Thyroid gland (tissue), 4 donors: Measurements from ENCODE around the gene ZNF202. TPM values are rescaled to one million over a fixed set of nuclear protein-coding genes. Genes with fewer than 3 reads are reported as not detected.

Experiments used
- DNase-seq, 2 donors: peaks; one replicate each; pipeline ENCODE4 v3.0.0-alpha.2; 2019
- H3K27ac ChIP-seq, 3 donors: fragments of 200-600 bp; sonication (generic); 1 replicate in 2 of 3; 2 replicates in 1 of 3; pipeline ENCODE4 v1.5.1; 2016 to 2019; ENCODE audit warnings: mild to moderate bottlenecking in 1 of 3, moderate library complexity in 1 of 3
- H3K27me3 ChIP-seq: fragments of 200-600 bp; sonication (generic); one replicate; pipeline ENCODE4 v1.5.1; 2019
- H3K36me3 ChIP-seq, 2 donors: fragments of 200-600 bp; sonication (generic); one replicate each; pipeline ENCODE4 v1.5.1; 2016 to 2019
- H3K4me1 ChIP-seq, 2 donors: fragments of 200-600 bp; sonication (generic); one replicate each; pipeline ENCODE4 v1.5.1; 2017 to 2019
- H3K4me3 ChIP-seq, 3 donors: fragments of 200-600 bp; sonication (generic); replicated peaks in 1 of 3; 1 replicate in 2 of 3; 2 replicates in 1 of 3; pipeline ENCODE4 v1.5.1; 2016; ENCODE audit warnings: mild to moderate bottlenecking in 1 of 3
- H3K9me3 ChIP-seq: fragments of 200-600 bp; sonication (generic); one replicate; pipeline ENCODE4 v1.5.1; 2017
- POLR2A ChIP-seq, 2 donors: fragments of 450-650 bp; IDR thresholded peaks; one replicate each; pipeline ENCODE4 v1.6.1; 2017; ENCODE audit warnings: antibody characterized with exemption in 2 of 2, mild to moderate bottlenecking in 2 of 2, moderate library complexity in 1 of 2
- WGBS, 2 donors: methylation state at CpG; one replicate each; pipeline ENCODE4 v1.1.5; 2017; 5-methylcytosine and 5-hydroxymethylcytosine counted together
- intact Hi-C: fragments of 100-400 bp; cut with DNase I; formaldehyde crosslinking; loops from one replicate; pipeline ENCODE4 v1.15.1; 2023
- small RNA-seq: library from RNA; depleted of rRNA; stranded (forward); fragments of <200 nt; gene quantifications from one replicate; pipeline ENCODE3, GENCODE V24; 2016
- total RNA-seq, 4 donors: library from RNA; depleted of rRNA; stranded (reverse); fragments of >200 nt; gene quantifications; one replicate each; pipeline ENCODE4 v1.2.3, GENCODE V29; 2016
- TF ChIP-seq, protein P1 (sequence below), 6 experiments: fragments of 200-600 bp in 3 of 6; fragments of 450-650 bp in 3 of 6; sonication (generic) in 3 of 6; IDR thresholded peaks; one replicate each; pipeline ENCODE4 v1.5.1; 2016 to 2019; ENCODE audit warnings: antibody characterized with exemption in 6 of 6, mild to moderate bottlenecking in 2 of 6, inconsistent platforms in 1 of 6, moderate library complexity in 1 of 6

The ZNF202 gene
- total RNA-seq, 4 donors from 2014 or later, result 5.2 to 12.5 (median 8.2) TPM

DNA sequence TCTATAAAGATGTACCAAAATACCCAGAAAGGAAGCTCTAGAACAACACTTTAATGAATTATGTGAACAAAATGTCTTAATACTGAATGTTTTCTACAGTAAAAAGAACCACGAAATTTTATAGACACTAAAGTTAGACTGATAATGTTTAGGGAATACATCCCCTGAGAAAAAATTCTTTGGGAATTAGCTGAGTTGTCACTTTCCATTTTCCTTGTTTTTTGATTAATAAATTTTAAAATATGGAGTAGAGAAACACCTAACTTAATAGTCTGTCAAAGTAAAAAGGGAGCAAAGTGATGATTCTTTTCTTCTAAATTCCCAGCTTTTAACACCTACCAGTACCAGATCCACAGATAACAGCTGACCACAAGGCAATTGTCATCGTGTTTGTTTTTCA, 64.0 kb downstream of the ZNF202 start:
- H3K27ac ChIP-seq, result no peak overlapping the region
- 66 to 73% methylated on average over 2 of the region's 2 CpGs for WGBS, 2 donors
- peaks cover under 1% of the 10 kb centered on the region in 2 donors for H3K4me1 ChIP-seq
- H3K9me3 ChIP-seq, result no peaks in the 10 kb centered on the region
- no peak overlapping the region for H3K4me3 ChIP-seq
- H3K27me3 ChIP-seq, result no peaks in the 10 kb centered on the region
- intact Hi-C loops, result no loop called here
- TF ChIP-seq POLR2A (IDR thresholded peaks at IDR 0.05), result no peak
- TF ChIP-seq, protein P1, sequence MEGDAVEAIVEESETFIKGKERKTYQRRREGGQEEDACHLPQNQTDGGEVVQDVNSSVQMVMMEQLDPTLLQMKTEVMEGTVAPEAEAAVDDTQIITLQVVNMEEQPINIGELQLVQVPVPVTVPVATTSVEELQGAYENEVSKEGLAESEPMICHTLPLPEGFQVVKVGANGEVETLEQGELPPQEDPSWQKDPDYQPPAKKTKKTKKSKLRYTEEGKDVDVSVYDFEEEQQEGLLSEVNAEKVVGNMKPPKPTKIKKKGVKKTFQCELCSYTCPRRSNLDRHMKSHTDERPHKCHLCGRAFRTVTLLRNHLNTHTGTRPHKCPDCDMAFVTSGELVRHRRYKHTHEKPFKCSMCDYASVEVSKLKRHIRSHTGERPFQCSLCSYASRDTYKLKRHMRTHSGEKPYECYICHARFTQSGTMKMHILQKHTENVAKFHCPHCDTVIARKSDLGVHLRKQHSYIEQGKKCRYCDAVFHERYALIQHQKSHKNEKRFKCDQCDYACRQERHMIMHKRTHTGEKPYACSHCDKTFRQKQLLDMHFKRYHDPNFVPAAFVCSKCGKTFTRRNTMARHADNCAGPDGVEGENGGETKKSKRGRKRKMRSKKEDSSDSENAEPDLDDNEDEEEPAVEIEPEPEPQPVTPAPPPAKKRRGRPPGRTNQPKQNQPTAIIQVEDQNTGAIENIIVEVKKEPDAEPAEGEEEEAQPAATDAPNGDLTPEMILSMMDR (IDR thresholded peaks at IDR 0.05), result no peak
- no peak for DNase-seq
- no peaks in the 10 kb centered on the region for H3K36me3 ChIP-seq

DNA sequence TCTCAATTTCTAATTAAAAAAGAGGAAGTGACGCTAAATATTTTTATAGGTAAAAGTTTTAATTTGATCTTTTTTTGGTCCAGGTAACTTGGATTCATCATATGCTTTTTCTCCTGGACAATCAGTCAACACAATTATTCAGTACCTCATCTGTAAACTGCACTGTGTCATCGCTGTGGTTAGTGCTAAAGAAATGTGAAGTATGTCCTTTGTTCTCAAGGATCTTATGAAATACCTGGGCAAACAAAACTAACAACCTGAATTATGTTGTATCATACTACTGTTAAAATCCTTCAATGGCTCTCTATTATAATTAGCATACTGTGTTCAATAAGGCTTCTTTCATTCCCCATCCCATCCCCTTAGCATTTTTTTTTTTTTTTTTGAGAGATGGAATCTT, 67.2 kb downstream of the ZNF202 start:
- H3K27ac ChIP-seq, result no peak overlapping the region
- WGBS, 2 donors, result 57 to 82% methylated on average over 2 of the region's 2 CpGs
- no peak for DNase-seq
- H3K4me1 ChIP-seq, result no peaks in the 10 kb centered on the region
- intact Hi-C loops, result no loop called here
- no peaks in the 10 kb centered on the region for H3K9me3 ChIP-seq
- H3K36me3 ChIP-seq, result no peaks in the 10 kb centered on the region
- H3K4me3 ChIP-seq, result no peak overlapping the region
- TF ChIP-seq, protein P1 (IDR thresholded peaks at IDR 0.05), result no peak
- no peak for TF ChIP-seq POLR2A (IDR thresholded peaks at IDR 0.05)
- no peaks in the 10 kb centered on the region for H3K27me3 ChIP-seq

Small RNAs within 50 kb of the gene (small RNA-seq; reads per million reads assigned to genes)
- gene RNU1-21P, result not detected

Other genes starting within 250 kb of the ZNF202 start
- gene SCN3B, start 87.0 kb downstream of the ZNF202 start, total RNA-seq, result 10 to 100 TPM in 2 of 4 donors, 1 to 10 TPM in 2; 6.6 to 15.3 (median 9.6) TPM
- gene OR6X1, start 12.9 kb upstream of the ZNF202 start, total RNA-seq, result not detected
- not detected for gene OR6M1, start 64.7 kb upstream of the ZNF202 start, total RNA-seq
- not detected for gene TMEM225, start 144.0 kb upstream of the ZNF202 start, total RNA-seq
- not detected for gene OR8D4, start 160.5 kb upstream of the ZNF202 start, total RNA-seq
- gene OR4D5, start 198.0 kb upstream of the ZNF202 start, total RNA-seq, result 1 to 10 TPM in 2 of 4 donors, not detected in 2; 1.7 to 2.6 TPM
- gene OR6T1, start 202.2 kb upstream of the ZNF202 start, total RNA-seq, result not detected
- not detected for gene OR10S1, start 236.1 kb upstream of the ZNF202 start, total RNA-seq